ENCODE data around the gene ATF4.

The ATF4 gene

DNA sequence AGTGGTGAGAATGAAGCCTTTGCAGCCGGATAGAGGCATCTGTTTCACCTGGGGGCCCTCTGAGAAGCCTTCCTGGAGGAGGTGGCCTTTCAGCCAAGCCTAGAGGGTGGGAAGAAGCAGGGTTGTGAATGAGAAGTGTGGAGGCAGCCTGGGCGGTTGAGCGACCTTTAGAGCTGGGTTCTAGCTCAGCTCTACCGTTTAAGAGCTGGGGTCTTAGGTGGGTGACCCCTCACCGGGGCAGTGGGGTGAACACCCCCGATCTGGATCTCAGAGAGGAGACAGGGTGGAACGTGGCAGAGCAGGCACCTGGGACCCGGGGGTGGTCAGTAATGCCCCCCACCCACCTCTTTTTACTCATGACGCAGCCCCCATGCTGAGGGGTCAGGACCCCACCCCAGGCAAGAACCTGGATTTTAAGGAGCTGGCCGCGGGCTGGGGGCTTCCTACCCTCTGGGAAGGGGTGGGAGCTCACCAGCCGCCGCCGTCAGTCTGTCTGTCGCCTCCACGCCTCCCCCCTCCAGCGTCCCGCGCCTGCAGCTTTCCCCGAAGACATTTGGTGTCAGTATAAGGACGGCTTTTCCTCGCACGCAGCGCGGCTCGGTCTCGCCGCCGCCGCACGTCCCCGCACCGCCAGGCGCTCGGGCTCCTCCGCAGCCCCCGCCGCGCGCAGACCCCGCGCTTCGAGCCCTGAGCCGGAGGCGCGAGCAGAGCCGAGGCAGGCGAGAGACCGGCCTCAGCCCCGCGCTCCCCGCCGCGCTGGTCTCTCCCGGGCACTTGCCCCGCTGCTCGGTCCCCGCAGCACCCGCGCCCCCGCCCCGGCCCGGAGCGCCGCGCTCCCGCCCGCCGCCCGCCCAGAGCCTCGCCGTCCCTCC is 36.8 kb downstream of the ATF4 start:
- no peak for DNase-seq (ENCODE audit: low read depth in 2 of 2)

GRCh38 chr22:39558254-39558727 is 37.9 kb downstream of the ATF4 start:
- DNase-seq (ENCODE audit: low read depth in 2 of 2), result no peak

- no peak for DNase-seq (ENCODE audit: low read depth in 2 of 2)
Observed at GRCh38 chr22:39558950-39559349, 38.6 kb downstream of the ATF4 start.

DNA sequence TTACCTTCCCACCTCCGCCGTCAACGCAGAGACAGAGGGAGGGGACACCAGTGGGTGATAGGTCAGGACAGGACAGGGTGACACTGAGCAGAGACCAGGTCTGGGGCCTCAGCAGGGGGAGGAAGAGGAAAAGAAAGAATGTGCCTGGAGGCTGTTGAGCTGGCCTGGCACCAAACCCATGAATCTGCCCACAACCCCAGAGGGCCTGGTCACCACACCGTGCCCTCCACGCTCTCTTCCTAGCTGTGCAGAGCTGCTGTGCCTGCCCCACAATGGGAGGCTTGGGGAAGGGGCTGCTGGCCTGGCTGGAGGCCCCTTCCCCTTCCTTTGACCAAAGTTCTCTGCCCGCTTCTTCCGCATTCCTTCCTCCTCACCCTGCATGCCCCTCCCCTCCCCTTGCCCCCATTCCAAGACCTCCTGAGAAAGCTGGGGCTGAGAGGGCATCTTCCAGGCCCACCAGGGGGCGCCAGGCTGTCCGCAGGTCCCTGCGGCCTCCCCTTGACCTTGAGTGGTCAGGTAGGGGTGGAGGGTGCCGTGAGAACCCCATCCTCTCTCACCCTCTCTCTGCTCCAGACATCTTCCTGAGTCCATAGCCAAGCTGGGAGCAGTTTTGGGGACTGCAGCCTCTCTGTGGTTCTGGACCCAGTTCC is 39.2 kb downstream of the ATF4 start:
- DNase-seq (ENCODE audit: low read depth in 2 of 2), result no peak

- no peak for DNase-seq (ENCODE audit: low read depth in 2 of 2)
Observed at GRCh38 chr22:39560127-39560526, 39.8 kb downstream of the ATF4 start.

GRCh38 chr22:39562839-39563489 is 42.6 kb downstream of the ATF4 start:
- DNase-seq (ENCODE audit: low read depth in 2 of 2), result no peak

DNA sequence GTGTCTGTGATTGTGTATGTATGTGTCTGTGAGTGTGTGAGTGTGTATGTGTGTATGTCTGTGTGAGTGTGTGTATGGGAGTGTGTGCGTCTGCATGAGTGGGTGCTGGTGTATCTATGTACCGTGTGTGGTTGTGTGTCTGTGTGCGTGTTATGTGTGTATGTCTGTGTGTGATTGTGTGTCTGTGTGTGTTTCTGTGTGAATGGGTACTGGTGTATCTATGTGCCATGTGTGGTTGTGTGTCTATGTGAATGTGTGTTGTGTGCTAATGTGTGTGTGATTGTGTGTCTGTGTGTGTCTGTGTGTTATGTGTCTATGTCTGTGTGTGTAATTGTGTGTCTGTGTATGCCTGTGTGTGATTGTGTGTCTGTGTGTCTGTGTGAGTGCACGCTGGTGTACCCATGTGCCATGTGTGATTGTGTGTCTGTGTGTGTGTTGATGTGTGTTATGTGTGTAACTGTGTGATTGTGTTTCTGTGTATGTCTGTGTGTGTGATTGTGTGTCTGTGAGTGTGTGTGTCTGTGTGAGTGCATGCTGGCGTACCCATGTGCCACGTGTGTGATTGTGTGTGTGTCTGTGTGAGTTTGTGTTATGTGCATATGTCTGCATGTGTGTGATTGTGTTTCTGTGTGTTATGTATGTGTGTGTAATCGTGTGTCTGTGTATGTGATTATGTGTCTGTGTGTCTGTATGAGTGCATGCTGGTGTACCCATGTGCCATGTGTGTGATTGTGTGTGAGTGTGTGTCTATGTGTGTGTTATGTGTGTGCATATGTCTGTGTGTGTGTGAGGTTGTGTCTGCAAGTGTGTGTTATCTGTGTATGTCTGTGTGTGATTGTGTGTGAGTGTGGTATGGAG is 43.4 kb downstream of the ATF4 start:
- DNase-seq (ENCODE audit: low read depth in 2 of 2), result no peak

DNA sequence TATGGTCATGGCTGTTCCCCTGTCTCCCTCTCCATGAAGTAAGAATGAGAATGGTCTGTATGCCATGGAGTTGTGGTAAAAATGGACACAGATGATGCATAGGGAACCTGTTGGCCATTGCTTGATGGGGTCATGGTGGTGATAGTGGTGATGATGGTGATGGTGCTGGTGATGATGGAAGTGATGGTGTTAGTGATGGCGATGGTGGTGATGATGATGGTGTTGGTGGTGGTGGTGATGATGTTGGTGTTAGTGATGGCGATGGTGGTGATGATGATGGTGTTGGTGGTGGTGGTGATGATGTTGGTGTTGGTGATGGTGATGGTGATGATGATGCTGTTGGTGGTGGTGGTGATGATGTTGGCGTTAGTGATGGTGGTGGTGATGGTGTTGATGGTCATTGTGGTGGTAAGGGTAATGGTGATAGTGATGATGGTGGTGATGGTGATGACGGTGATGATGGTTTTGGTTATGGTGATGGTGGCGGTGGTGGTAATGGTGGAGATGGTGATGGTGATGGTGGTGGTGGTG is 45.1 kb downstream of the ATF4 start:
- no peak for DNase-seq (ENCODE audit: low read depth in 2 of 2)

DNA sequence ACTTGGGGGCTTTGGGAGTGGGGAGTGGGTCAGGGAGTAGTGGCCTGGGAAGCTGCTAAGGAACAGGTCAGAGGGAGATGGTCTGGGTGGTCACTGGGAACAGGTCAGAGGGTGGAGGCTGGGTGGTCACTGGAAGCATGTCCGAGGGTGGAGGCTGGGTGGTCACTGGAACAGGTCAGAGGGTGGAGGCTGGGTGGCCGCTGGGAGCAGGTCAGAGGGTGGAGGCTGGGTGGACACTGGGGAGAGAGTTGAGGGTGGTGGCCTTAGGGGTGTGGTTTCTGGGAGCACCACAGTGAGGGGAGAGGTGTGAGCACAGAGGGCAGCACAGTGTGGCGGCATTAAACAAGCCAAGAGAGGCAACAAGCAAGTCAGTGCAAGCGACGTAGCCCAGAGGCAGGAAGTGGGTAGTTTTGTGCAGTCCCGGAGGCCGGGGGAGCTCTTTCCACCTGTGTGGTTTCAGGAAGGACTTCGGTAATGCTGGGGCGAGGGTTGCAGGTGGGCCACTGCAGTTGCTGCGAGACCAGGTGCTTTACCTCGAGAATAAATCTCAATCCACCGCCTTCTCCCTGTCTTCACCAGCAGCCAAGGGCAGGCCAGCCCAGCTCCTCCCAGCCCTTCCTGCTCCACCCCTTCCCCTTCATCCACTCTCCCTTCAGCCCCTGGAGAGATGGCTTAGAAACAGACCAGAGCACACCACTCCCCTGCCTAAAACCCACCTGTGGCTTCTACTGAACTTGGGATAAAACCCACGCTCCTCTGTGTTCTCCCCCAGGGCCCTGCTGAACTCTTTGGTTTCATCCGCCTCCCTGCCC is 47.0 kb downstream of the ATF4 start:
- DNase-seq (ENCODE audit: low read depth in 2 of 2), result no peak

- no peak for DNase-seq (ENCODE audit: low read depth in 2 of 2)
Observed at GRCh38 chr22:39568278-39568981, 48.1 kb downstream of the ATF4 start.

- DNase-seq (ENCODE audit: low read depth in 2 of 2), result no peak
Observed at GRCh38 chr22:39569066-39569465, 48.7 kb downstream of the ATF4 start.

GRCh38 chr22:39570226-39570625 is 49.9 kb downstream of the ATF4 start:
- DNase-seq (ENCODE audit: low read depth in 2 of 2), result no peak

- DNase-seq (ENCODE audit: low read depth in 2 of 2), result no peak
Observed at GRCh38 chr22:39570665-39571064, 50.3 kb downstream of the ATF4 start, which contains the start of gene CACNA1I. TSS of gene CACNA1I (plus strand) at chr22:39570753. CDS start at chr22:39570753, 0 bp downstream.

- DNase-seq (ENCODE audit: low read depth in 2 of 2), result no peak
Observed at GRCh38 chr22:39571538-39571937, 51.2 kb downstream of the ATF4 start.
